ENCODE results near the gene ADPRHL1.

Gene ADPRHL1

GRCh38 chr13:113490496-113491417 lies 37.5 kb upstream of the ADPRHL1 start, which contains the start of gene DCUN1D2:
TSS of gene DCUN1D2 (minus strand) at chr13:113490711. CDS start at chr13:113490669, 42 bp downstream.
- Histone ChIP-seq H3K27ac (peak within 1 kb of the TSS; percentile 98), H3K9me3 (no peaks in the 10 kb centered on the region), H3K4me3 (ENCODE audit: low read depth in 1 of 2, low read length in 1 of 2) (peak within 1 kb of the TSS; percentile 88 to 99), H3K36me3 (peaks cover 11% of the 10 kb centered on the region), H3K4me1 (ENCODE audit: control insufficient read depth in 1 of 2, insufficient read depth in 1 of 2, low read depth in 1 of 2, low read length in 1 of 2) (peaks cover 53 to 54% of the 10 kb centered on the region in 2 experiments), H3K27me3 (peaks cover 8% of the 10 kb centered on the region)
- TF ChIP-seq CTCF (IDR thresholded peaks at IDR 0.05): peak; percentile 51

- Histone ChIP-seq H3K27ac (peak overlapping the region; percentile 98), H3K4me3 (ENCODE audit: low read depth in 1 of 2, low read length in 1 of 2) (peak overlapping the region; percentile 88 to 99), H3K27me3 (peaks cover 8% of the 10 kb centered on the region), H3K4me1 (ENCODE audit: control insufficient read depth in 1 of 2, insufficient read depth in 1 of 2, low read depth in 1 of 2, low read length in 1 of 2) (peaks cover 53 to 54% of the 10 kb centered on the region in 2 experiments), H3K36me3 (peaks cover 1% of the 10 kb centered on the region), H3K9me3 (no peaks in the 10 kb centered on the region)
- TF ChIP-seq CTCF (IDR thresholded peaks at IDR 0.05): no peak
Measured at GRCh38 chr13:113489549-113490495, 36.5 kb upstream of the ADPRHL1 start.

GRCh38 chr13:113489171-113489548 lies 35.9 kb upstream of the ADPRHL1 start:
- H3K4me3 ChIP-seq (ENCODE audit: low read depth in 1 of 2, low read length in 1 of 2): peak overlapping the region in 1 of 2 experiments; percentile 88

GRCh38 chr13:113488283-113488682 lies 35.0 kb upstream of the ADPRHL1 start:
- H3K27me3 ChIP-seq: peaks cover 8% of the 10 kb centered on the region
- H3K27ac ChIP-seq: no peak overlapping the region
- no peak for TF ChIP-seq CTCF (IDR thresholded peaks at IDR 0.05)
- no peak overlapping the region for H3K4me3 ChIP-seq (ENCODE audit: low read depth in 1 of 2, low read length in 1 of 2)
- H3K36me3 ChIP-seq: peaks cover 6% of the 10 kb centered on the region
- H3K4me1 ChIP-seq (ENCODE audit: control insufficient read depth in 1 of 2, insufficient read depth in 1 of 2, low read depth in 1 of 2, low read length in 1 of 2): peaks cover 42 to 43% of the 10 kb centered on the region in 2 experiments
- H3K9me3 ChIP-seq: no peaks in the 10 kb centered on the region

More at GRCh38 chr13:113489171-113489548, 35.9 kb upstream of the ADPRHL1 start:
- Histone ChIP-seq H3K27ac (no peak overlapping the region), H3K4me1 (ENCODE audit: control insufficient read depth in 1 of 2, insufficient read depth in 1 of 2, low read depth in 1 of 2, low read length in 1 of 2) (peaks cover 51 to 52% of the 10 kb centered on the region in 2 experiments), H3K9me3 (no peaks in the 10 kb centered on the region), H3K27me3 (peaks cover 8% of the 10 kb centered on the region), H3K36me3 (no peaks in the 10 kb centered on the region)
- TF ChIP-seq CTCF (IDR thresholded peaks at IDR 0.05): no peak

GRCh38 chr13:113486698-113487097 lies 33.4 kb upstream of the ADPRHL1 start:
- Histone ChIP-seq H3K36me3 (peaks cover 7% of the 10 kb centered on the region), H3K4me3 (ENCODE audit: low read depth in 1 of 2, low read length in 1 of 2) (no peak overlapping the region), H3K9me3 (no peaks in the 10 kb centered on the region), H3K27me3 (peaks cover 8% of the 10 kb centered on the region), H3K4me1 (ENCODE audit: control insufficient read depth in 1 of 2, insufficient read depth in 1 of 2, low read depth in 1 of 2, low read length in 1 of 2) (peaks cover 26 to 27% of the 10 kb centered on the region in 2 experiments), H3K27ac (no peak overlapping the region)
- no peak for TF ChIP-seq CTCF (IDR thresholded peaks at IDR 0.05)

All from neutrophil (primary cell).